GM12875 (cell line): ENCODE results near the gene CCDC15.
"Not testable (repeated sequence)": the region's sequence is repeated elsewhere in the genome, so short reads cannot be mapped to it uniquely, and the experiment has no call there.

ENCODE experiments used
- H3K4me3 ChIP-seq: one replicate; pipeline ENCODE4 v1.5.1; 2011; ENCODE audit warnings: low read depth, low read length, control low read depth
- TF ChIP-seq, protein P1 (sequence below): IDR thresholded peaks from 2 replicates; pipeline ENCODE4 v1.5.1; 2011; ENCODE audit warnings: low read depth, mild to moderate bottlenecking, control low read depth, inconsistent platforms, low read length, moderate library complexity, borderline replicate concordance; ENCODE audit not compliant: insufficient read depth

Gene CCDC15

DNA sequence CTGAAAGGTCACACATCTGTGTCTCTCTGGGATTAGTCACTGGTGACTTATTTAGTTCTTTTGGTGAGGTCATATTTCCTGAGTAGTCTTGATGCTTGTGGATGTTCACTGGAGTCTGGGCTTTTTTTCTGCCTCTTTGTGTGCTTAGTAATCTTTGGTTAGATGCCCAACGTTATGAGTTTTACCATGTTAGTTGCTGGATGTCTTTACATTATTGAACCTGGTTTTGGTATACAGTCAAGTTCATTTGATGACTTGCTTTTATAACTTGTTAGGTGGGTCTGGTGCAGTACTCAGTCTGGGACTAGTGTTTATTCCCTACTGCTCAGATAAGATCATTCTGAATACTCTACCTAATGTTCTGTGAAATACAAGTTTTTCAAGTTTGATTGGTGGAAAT is 82.9 kb downstream of the CCDC15 start:
- H3K4me3 ChIP-seq: no peak overlapping the region

DNA sequence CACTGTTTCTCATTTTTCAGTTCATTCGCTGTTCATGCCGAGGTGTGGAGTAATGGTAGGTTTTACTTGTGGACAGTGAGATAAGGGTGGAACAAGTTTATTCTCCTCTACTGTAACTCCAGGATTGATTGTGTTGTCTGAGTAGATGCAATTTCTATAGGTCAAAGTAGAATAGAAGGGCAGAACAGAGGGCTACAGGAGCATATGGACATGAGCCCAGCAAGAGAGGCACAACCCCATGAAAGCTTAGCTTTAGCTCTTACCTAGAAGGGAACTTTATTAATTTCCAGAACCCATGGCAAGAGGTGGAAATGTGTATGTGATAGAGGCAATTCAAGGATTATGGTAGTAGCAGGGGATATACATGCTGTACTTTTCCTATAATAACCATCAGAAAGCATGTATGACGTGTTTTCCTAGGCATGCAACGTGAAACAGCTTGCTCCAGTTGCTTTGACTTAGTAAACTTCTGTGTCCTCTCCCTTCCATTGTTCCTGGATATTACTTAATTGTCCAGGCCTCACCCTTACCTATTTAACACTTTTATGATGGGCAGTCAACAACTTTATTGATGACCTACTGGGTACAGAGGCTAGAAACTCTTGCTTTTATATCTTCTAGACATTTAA is 95.3 kb downstream of the CCDC15 start:
- no peak overlapping the region for H3K4me3 ChIP-seq
- TF ChIP-seq, protein P1, sequence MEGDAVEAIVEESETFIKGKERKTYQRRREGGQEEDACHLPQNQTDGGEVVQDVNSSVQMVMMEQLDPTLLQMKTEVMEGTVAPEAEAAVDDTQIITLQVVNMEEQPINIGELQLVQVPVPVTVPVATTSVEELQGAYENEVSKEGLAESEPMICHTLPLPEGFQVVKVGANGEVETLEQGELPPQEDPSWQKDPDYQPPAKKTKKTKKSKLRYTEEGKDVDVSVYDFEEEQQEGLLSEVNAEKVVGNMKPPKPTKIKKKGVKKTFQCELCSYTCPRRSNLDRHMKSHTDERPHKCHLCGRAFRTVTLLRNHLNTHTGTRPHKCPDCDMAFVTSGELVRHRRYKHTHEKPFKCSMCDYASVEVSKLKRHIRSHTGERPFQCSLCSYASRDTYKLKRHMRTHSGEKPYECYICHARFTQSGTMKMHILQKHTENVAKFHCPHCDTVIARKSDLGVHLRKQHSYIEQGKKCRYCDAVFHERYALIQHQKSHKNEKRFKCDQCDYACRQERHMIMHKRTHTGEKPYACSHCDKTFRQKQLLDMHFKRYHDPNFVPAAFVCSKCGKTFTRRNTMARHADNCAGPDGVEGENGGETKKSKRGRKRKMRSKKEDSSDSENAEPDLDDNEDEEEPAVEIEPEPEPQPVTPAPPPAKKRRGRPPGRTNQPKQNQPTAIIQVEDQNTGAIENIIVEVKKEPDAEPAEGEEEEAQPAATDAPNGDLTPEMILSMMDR: no peak

More for the DNA sequence above, 82.9 kb downstream of the CCDC15 start:
- TF ChIP-seq, protein P1: no peak

DNA sequence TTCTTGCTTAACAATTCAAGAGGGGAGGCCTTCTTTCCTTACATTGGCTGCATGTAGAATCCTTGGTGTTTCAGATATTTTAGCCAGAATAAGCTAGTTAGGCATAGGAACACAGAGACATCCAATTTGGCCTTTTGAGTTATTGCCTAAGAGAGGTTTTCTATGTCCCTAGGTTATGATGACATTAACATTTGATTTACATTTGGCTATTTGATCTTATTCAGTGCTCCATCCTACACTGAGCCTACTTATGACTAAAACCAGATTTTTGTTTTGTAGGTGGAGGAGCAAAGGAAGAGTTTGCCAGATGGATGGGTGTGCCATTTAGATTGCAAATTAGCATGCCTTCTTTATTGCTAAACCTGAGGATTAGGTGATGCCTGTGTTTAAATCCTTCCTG is 98.0 kb downstream of the CCDC15 start:
- TF ChIP-seq, protein P1: no peak
- no peak overlapping the region for H3K4me3 ChIP-seq

DNA sequence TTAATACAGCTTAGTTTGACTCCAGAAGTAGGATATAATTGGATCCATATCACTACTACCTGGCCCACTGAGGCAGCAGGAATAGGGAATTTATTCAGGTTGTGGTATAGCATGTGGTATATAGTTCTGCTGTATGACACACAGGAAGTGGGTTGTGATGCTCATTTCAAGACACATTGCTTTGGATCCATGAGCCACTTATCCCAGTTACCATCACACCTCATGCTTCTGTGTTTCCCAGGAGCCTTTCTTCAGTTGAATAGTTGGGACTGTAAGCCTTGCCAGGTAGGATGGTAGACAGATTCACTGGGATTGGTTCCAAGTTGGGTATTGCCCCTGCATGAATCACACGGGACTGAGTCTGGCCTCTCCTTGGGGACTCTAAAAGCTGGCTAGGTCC is 99.2 kb downstream of the CCDC15 start:
- TF ChIP-seq, protein P1: no peak
- H3K4me3 ChIP-seq: no peak overlapping the region

DNA sequence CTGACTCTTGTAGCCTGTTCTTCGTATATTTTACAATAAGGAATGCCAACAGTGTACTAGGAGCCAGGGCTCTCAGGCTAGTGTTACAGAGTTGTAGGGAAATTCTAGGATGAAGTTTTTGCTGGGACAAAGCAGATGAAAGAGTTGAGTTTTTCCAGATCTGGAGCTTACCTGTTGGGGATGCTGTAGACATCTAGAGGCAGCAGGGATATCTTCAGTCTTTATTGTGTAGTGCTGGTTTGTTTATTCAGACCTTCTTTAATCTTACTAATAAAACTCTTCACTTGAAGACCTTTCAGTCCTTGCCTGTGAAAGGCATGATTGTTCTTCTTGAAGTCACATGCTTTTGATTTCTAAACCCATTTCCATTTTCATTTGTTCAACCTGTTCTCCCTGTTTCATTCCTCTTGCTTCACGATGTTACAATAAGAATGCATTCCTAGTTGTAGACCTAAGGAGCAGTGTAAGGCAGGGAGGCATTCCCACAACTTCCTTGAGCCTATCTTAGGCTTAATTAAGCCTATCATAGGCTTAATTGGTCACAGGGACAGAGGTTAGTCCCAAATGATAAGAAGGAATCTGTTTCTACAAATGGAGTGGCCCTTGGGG is 101.2 kb downstream of the CCDC15 start:
- H3K4me3 ChIP-seq: no peak overlapping the region
- TF ChIP-seq, protein P1: no peak

DNA sequence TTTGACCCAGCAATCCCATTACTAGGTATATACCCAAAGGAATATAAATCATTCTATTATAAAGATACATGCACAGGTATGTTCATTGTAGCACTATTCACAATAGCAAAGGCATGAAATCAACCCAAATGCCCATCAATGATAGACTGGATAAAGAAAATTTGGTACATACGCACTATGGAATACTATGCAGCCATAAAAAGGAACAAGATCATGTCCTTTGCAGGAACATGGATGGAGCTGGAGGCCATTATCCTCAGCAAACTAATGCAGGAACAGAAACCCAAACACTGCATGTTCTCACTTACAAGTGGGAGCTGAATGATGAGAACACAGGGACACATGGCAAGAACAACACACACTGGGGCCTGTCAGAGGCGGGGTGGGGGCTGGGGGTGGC is 102.1 kb downstream of the CCDC15 start:
- not testable (repeated sequence) for H3K4me3 ChIP-seq

DNA sequence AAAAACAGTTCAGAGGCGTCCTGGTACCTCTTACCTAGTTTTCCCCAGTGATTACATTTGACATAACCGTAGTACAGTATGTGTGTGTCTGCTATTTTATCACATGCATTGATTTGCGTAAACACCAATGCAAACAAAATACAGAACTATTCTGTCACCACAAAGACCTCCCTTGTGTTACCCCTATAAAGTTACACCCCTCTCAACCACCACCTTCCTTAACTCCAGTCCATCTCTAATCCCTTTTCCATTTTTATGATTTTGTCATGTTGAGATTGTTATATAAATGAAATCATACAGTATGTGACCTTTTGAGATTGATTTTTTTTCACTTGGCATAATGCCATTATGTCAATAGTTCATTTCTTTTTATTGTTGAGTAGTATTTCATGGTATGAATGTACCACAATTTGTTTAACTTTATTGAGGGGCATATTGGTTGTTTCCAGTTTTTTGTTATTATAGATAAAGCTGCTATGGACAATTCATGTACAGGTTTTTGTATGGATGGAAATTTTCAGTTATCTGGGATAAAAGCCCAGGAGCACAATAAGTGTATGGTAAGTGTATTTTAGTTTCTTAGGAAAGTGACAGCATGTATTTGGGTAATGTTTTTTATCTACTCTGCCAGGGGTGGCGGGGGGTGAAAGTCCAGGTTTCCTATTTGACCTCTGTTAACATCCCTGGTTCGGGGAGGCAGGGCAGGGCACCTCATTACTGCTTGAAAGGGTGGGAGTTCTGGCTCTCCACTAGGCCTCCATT is 103.1 kb downstream of the CCDC15 start:
- TF ChIP-seq, protein P1: no peak

More for the DNA sequence above, 103.1 kb downstream of the CCDC15 start:
- no peak overlapping the region for H3K4me3 ChIP-seq
